ENCODE results near the gene GAS2L1. TPM values are rescaled to one million over a fixed set of nuclear protein-coding genes. Genes with fewer than 3 reads are reported as not detected.
"Not testable (repeated sequence)": the region's sequence is repeated elsewhere in the genome, so short reads cannot be mapped to it uniquely, and the experiment has no call there.

The GAS2L1 gene
- total RNA-seq, 1 experiment from 2014 or later, result 68.8 TPM

DNA sequence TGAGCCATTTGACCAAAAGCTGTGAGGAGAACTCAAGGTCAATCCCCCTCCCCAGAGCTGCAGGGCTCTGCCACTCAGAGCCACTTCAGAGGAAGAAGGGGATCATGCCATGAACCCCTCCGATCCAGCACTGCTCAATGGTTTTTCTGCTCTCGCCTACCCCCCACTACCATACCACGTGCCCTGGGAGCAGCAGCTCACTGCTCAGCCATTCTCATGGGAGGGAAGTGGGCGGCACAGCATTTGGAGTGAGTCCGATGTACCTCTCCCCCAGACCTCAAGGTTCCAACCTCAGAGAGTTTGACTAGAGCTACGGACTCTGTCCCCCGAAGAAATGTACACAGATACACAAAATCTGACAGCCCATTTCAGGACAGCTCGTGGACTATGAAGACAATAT, 47.4 kb downstream of the GAS2L1 start:
- TF ChIP-seq TCF7L2 (IDR thresholded peaks at IDR 0.05; ENCODE audit: low read depth, low read length) (no peak), POLR2AphosphoS5 (IDR thresholded peaks at IDR 0.05; ENCODE audit: low read depth, low read length) (no peak), SIN3A (IDR thresholded peaks at IDR 0.05; ENCODE audit: borderline replicate concordance, insufficient read depth, low read depth, low read length) (no peak)
- TF ChIP-seq, protein P1, sequence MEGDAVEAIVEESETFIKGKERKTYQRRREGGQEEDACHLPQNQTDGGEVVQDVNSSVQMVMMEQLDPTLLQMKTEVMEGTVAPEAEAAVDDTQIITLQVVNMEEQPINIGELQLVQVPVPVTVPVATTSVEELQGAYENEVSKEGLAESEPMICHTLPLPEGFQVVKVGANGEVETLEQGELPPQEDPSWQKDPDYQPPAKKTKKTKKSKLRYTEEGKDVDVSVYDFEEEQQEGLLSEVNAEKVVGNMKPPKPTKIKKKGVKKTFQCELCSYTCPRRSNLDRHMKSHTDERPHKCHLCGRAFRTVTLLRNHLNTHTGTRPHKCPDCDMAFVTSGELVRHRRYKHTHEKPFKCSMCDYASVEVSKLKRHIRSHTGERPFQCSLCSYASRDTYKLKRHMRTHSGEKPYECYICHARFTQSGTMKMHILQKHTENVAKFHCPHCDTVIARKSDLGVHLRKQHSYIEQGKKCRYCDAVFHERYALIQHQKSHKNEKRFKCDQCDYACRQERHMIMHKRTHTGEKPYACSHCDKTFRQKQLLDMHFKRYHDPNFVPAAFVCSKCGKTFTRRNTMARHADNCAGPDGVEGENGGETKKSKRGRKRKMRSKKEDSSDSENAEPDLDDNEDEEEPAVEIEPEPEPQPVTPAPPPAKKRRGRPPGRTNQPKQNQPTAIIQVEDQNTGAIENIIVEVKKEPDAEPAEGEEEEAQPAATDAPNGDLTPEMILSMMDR (IDR thresholded peaks at IDR 0.05), result no peak
- TF ChIP-seq, protein P2, sequence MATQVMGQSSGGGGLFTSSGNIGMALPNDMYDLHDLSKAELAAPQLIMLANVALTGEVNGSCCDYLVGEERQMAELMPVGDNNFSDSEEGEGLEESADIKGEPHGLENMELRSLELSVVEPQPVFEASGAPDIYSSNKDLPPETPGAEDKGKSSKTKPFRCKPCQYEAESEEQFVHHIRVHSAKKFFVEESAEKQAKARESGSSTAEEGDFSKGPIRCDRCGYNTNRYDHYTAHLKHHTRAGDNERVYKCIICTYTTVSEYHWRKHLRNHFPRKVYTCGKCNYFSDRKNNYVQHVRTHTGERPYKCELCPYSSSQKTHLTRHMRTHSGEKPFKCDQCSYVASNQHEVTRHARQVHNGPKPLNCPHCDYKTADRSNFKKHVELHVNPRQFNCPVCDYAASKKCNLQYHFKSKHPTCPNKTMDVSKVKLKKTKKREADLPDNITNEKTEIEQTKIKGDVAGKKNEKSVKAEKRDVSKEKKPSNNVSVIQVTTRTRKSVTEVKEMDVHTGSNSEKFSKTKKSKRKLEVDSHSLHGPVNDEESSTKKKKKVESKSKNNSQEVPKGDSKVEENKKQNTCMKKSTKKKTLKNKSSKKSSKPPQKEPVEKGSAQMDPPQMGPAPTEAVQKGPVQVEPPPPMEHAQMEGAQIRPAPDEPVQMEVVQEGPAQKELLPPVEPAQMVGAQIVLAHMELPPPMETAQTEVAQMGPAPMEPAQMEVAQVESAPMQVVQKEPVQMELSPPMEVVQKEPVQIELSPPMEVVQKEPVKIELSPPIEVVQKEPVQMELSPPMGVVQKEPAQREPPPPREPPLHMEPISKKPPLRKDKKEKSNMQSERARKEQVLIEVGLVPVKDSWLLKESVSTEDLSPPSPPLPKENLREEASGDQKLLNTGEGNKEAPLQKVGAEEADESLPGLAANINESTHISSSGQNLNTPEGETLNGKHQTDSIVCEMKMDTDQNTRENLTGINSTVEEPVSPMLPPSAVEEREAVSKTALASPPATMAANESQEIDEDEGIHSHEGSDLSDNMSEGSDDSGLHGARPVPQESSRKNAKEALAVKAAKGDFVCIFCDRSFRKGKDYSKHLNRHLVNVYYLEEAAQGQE (IDR thresholded peaks at IDR 0.05; ENCODE audit: insufficient read depth in 1 of 2, low read depth in 2 of 2, low read length in 1 of 2), result no peak
- no peak overlapping the region for H3K4me3 ChIP-seq (ENCODE audit: low read depth in 2 of 2, low read length in 2 of 2)
- no TSS peak for BruUV-seq (replicated peaks)
- H3K36me3 ChIP-seq (ENCODE audit: control insufficient read depth, insufficient read depth, low read length), result no peaks in the 10 kb centered on the region
- H3K4me1 ChIP-seq (ENCODE audit: control insufficient read depth, insufficient read depth, low read length), result no peaks in the 10 kb centered on the region
- ChIA-PET POLR2A (no interaction called here), CTCF (no interaction called here)
- H3K27ac ChIP-seq (ENCODE audit: low read length), result no peak overlapping the region
- no peak for DNase-seq (ENCODE audit: low read depth, low spot score)
- no peaks in the 10 kb centered on the region for H3K9me3 ChIP-seq (ENCODE audit: control insufficient read depth, insufficient read depth, low read depth, low read length)
- H3K27me3 ChIP-seq (ENCODE audit: control insufficient read depth, insufficient read depth, low read length), result no peaks in the 10 kb centered on the region
- in situ Hi-C loops (cut with HindIII; ENCODE audit: low pct_unique_long_range_greater_than_20kb, low sequenced_read_pairs), result no loop called here
- no peak for ATAC-seq
- intact Hi-C loops (cut with micrococcal nuclease; ENCODE audit: unreplicated experiment), result no loop called here

DNA sequence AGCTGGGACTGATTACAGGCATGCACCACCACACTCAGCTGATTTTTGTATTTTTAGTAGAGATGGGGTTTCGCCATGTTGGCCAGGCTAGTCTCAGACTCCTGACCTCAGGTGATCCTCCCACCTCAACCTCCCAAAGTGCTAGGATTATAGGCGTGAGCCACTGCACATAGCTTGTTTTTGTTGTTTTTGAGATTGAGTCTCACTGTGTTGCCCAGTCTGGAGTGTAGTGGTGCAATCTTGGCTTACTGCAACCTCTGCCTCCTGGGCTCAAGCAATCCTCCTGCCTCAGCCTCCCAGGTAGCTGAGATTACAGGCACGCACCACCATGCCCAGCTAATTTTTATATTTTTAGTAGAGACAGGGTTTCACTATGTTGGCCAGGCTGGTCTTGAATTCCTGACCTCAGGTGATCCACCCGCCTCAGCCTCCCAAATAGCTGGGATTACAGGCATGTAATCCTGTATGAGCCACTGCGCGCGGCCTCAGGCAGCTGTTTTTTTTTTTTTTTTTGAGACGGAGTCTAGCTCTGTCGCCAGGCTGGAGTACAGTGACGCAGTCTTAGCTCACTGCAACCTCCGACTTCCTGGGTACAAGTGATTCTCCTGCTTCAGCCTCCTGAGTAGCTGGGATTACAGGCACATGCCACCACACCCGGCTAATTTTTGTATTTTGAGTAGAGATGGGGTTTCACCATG, 50.9 kb downstream of the GAS2L1 start:
- H3K27me3 ChIP-seq (ENCODE audit: control insufficient read depth, insufficient read depth, low read length); intact Hi-C loops (cut with micrococcal nuclease; ENCODE audit: unreplicated experiment); DNase-seq (ENCODE audit: low read depth, low spot score); H3K27ac ChIP-seq (ENCODE audit: low read length); H3K4me1 ChIP-seq (ENCODE audit: control insufficient read depth, insufficient read depth, low read length); in situ Hi-C loops (cut with HindIII; ENCODE audit: low pct_unique_long_range_greater_than_20kb, low sequenced_read_pairs); BruUV-seq (replicated peaks); CTCF ChIA-PET; ATAC-seq; H3K4me3 ChIP-seq (ENCODE audit: low read depth in 2 of 2, low read length in 2 of 2); H3K9me3 ChIP-seq (ENCODE audit: control insufficient read depth, insufficient read depth, low read depth, low read length); H3K36me3 ChIP-seq (ENCODE audit: control insufficient read depth, insufficient read depth, low read length): not testable (repeated sequence)
- POLR2A ChIA-PET, result interaction anchor here (0.7 kb wide), 1 partner anchor 14 kb away, joined by 4 read pairs; no protein-coding TSS in a partner anchor

DNA sequence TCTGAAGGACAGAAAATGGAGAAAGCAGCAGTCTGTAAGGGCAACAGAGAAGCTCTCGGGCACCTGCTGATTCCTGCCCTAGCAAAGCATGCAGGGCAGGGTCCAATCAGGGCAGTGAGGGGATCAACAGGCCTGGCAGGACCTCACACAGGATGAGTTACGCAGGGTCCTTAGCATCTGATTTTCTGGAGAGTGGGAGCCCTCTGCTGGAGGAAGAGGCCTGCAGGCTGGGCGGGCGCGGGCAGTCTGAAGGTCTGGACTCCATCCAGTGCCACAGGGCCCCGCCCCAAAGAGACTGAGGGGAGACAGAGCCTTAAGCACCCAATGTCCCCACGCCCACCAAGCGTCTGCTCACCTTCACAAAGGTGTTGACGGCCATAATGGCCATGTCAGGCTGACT, 53.0 kb downstream of the GAS2L1 start:
- H3K27ac ChIP-seq (ENCODE audit: low read length), result no peak overlapping the region
- H3K27me3 ChIP-seq (ENCODE audit: control insufficient read depth, insufficient read depth, low read length), result no peaks in the 10 kb centered on the region
- BruUV-seq (replicated peaks), result no TSS peak
- H3K9me3 ChIP-seq (ENCODE audit: control insufficient read depth, insufficient read depth, low read depth, low read length), result no peaks in the 10 kb centered on the region
- ChIA-PET CTCF (interaction anchor here (0.6 kb wide), 2 partner anchors 57 to 294 kb away, joined by 3 read pairs; no protein-coding TSS in a partner anchor), POLR2A (no interaction called here)
- ATAC-seq (peak; percentile 81), DNase-seq (ENCODE audit: low read depth, low spot score) (no peak)
- no peaks in the 10 kb centered on the region for H3K4me1 ChIP-seq (ENCODE audit: control insufficient read depth, insufficient read depth, low read length)
- in situ Hi-C loops (cut with HindIII; ENCODE audit: low pct_unique_long_range_greater_than_20kb, low sequenced_read_pairs), result no loop called here
- H3K36me3 ChIP-seq (ENCODE audit: control insufficient read depth, insufficient read depth, low read length), result no peaks in the 10 kb centered on the region; the same call in 1 of the 2 replicates
- H3K4me3 ChIP-seq (ENCODE audit: low read depth in 2 of 2, low read length in 2 of 2), result no peak overlapping the region
- TF ChIP-seq, protein P1 (IDR thresholded peaks at IDR 0.05), result peak; percentile 74; the same call in 1 of the 2 replicates
- no peak for TF ChIP-seq TCF7L2 (IDR thresholded peaks at IDR 0.05; ENCODE audit: low read depth, low read length)
- TF ChIP-seq SIN3A (IDR thresholded peaks at IDR 0.05; ENCODE audit: borderline replicate concordance, insufficient read depth, low read depth, low read length), result no peak
- TF ChIP-seq, protein P2 (IDR thresholded peaks at IDR 0.05; ENCODE audit: insufficient read depth in 1 of 2, low read depth in 2 of 2, low read length in 1 of 2), result no peak
- intact Hi-C loops (cut with micrococcal nuclease; ENCODE audit: unreplicated experiment), result no loop called here
